HG03521 (cell line): ENCODE results near the gene GAREM1.
"Not testable (repeated sequence)": the region's sequence is repeated elsewhere in the genome, so short reads cannot be mapped to it uniquely, and the experiment has no call there.

ENCODE experiments used
- ATAC-seq: cut with Tn5 transposase; IDR thresholded peaks from one replicate; pipeline ENCODE4 v1.9.1; 2021; ENCODE audit warnings: mild to moderate bottlenecking, moderate library complexity; ENCODE audit not compliant: unreplicated experiment

GAREM1 gene

GRCh38 chr18:32372381-32373061 lies 98.2 kb downstream of the GAREM1 start:
- no peak for ATAC-seq

GRCh38 chr18:32372047-32372380 lies 98.7 kb downstream of the GAREM1 start:
- no peak for ATAC-seq

GRCh38 chr18:32371384-32371783 lies 99.3 kb downstream of the GAREM1 start:
- no peak for ATAC-seq

- no peak for ATAC-seq
These were observed 101.7 kb downstream of the GAREM1 start for GRCh38 chr18:32368991-32369390.

GRCh38 chr18:32368170-32368569 lies 102.5 kb downstream of the GAREM1 start:
- no peak for ATAC-seq

GRCh38 chr18:32366586-32367538 lies 103.8 kb downstream of the GAREM1 start:
- ATAC-seq, result no peak

GRCh38 chr18:32362484-32362883 lies 108.2 kb downstream of the GAREM1 start:
- ATAC-seq, result no peak

- no peak for ATAC-seq
These were observed 109.9 kb downstream of the GAREM1 start for GRCh38 chr18:32360682-32361345.

GRCh38 chr18:32358529-32358928 lies 112.2 kb downstream of the GAREM1 start:
- ATAC-seq, result no peak

GRCh38 chr18:32358075-32358474 lies 112.6 kb downstream of the GAREM1 start:
- no peak for ATAC-seq

- ATAC-seq, result no peak
These were observed 114.8 kb downstream of the GAREM1 start for GRCh38 chr18:32355896-32356295.

GRCh38 chr18:32354518-32354917 lies 116.2 kb downstream of the GAREM1 start:
- ATAC-seq, result no peak

GRCh38 chr18:32353257-32353656 lies 117.4 kb downstream of the GAREM1 start:
- ATAC-seq, result no peak

GRCh38 chr18:32351032-32351431 lies 119.7 kb downstream of the GAREM1 start:
- ATAC-seq, result no peak

- ATAC-seq, result no peak
These were observed 120.8 kb downstream of the GAREM1 start for GRCh38 chr18:32349728-32350395.

- no peak for ATAC-seq
These were observed 124.0 kb downstream of the GAREM1 start for GRCh38 chr18:32346671-32347070.

- no peak for ATAC-seq
These were observed 127.0 kb downstream of the GAREM1 start for GRCh38 chr18:32343634-32344033.

- ATAC-seq, result not testable (repeated sequence)
These were observed 129.6 kb downstream of the GAREM1 start for GRCh38 chr18:32341112-32341511.

- no peak for ATAC-seq
These were observed 131.6 kb downstream of the GAREM1 start for GRCh38 chr18:32339045-32339444.

GRCh38 chr18:32337821-32338220 lies 132.9 kb downstream of the GAREM1 start:
- no peak for ATAC-seq

GRCh38 chr18:32337347-32337746 lies 133.3 kb downstream of the GAREM1 start:
- ATAC-seq, result no peak
